MG63 (cell line): ENCODE data around the gene PPP6R3. TPM values are rescaled to one million over a fixed set of nuclear protein-coding genes. Genes with fewer than 3 reads are reported as not detected.

Source experiments
- DNase-seq: peaks from one replicate; pipeline ENCODE4 v3.0.0-alpha.2; 2020
- H3K27me3 ChIP-seq: fragments of 250-450 bp; sonication (Bioruptor Pico); 2 replicates; pipeline ENCODE4 v1.5.1; 2020; ENCODE audit warnings: mild to moderate bottlenecking, moderate library complexity
- H3K36me3 ChIP-seq: fragments of 250-450 bp; sonication (Bioruptor Pico); 2 replicates; pipeline ENCODE4 v1.5.1; 2020; ENCODE audit warnings: mild to moderate bottlenecking, moderate library complexity
- H3K4me3 ChIP-seq: fragments of 250-450 bp; sonication (Bioruptor Pico); 2 replicates; pipeline ENCODE4 v1.5.1; 2020; ENCODE audit warnings: mild to moderate bottlenecking, moderate library complexity
- H3K9me3 ChIP-seq: fragments of 250-450 bp; sonication (Bioruptor Pico); 2 replicates; pipeline ENCODE4 v1.5.1; 2020; ENCODE audit warnings: mild to moderate bottlenecking, moderate library complexity
- total RNA-seq: library from RNA; depleted of rRNA; stranded (reverse); fragments of >200 nt; shearing (Covaris generic); gene quantifications from 2 replicates; pipeline ENCODE4 v1.2.3, GENCODE V29; 2014; ENCODE audit warnings: low replicate concordance

PPP6R3 gene
- total RNA-seq, 1 experiment from 2014 or later: 68.5 TPM

DNA sequence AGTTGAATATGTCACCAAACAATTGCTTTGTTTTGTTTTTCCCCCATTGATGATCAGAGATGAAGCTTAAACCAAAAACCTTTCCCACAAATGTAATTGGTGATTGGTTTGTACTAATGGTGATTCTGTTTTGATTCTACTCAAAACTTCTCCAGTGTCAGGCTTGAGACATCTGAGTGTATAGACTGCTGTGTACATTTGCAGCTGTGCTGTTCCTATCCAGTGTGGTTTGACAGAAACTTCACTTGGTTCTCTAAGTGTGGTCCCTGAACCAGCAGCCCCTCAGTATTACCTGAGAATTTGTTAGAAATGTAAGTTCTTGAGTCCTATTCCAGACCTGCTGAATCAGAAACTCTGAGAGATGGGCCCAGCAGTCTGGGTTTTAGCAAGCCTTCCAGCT lies 84.8 kb downstream of the PPP6R3 start:
- Histone ChIP-seq H3K9me3 (no peaks in the 10 kb centered on the region), H3K27me3 (no peaks in the 10 kb centered on the region), H3K4me3 (no peak overlapping the region), H3K36me3 (peaks cover 63% of the 10 kb centered on the region)
- DNase-seq: no peak

DNA sequence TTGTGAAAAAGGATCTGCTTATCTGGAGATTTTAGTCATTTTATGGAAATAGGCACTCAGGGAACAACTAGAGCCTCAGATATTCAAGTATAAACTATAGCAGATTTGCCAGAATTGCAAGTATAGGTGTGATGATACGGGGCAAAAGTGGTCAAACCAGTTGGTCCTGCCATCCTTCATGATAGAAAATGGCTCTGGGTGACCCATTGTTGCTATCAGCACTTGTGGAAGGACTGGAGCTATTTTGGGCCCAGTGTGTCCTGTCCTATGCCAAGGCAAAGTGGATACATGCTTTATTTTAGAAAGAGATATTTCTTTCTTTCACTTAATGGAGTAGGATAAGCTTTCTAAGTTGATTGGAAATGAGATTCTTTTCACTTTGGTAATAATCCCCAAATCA lies 85.2 kb downstream of the PPP6R3 start:
- no peak for DNase-seq
- no peaks in the 10 kb centered on the region for H3K27me3 ChIP-seq
- no peaks in the 10 kb centered on the region for H3K9me3 ChIP-seq
- no peak overlapping the region for H3K4me3 ChIP-seq
- H3K36me3 ChIP-seq: peaks cover 68% of the 10 kb centered on the region

DNA sequence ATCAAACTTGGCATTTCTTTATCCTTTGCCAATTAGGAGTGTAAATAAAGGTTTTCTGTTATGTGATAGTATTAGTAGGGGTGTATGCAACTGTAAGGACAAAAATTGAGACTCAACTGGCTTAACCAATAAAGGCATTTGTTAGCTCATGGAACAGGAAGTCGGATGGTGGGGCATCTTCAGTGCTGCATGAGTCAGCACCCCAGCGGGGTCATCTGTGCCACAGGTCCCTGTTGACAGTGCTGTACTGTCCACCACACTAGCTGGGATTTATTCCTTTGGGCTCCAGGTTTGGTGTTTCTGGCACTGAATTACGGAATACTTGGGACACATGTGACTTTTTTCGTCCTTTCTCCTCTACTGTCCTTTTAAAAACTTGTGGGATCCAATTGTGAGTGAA lies 86.0 kb downstream of the PPP6R3 start:
- Histone ChIP-seq H3K4me3 (no peak overlapping the region), H3K27me3 (no peaks in the 10 kb centered on the region), H3K9me3 (no peaks in the 10 kb centered on the region), H3K36me3 (peaks cover 73% of the 10 kb centered on the region)
- no peak for DNase-seq

DNA sequence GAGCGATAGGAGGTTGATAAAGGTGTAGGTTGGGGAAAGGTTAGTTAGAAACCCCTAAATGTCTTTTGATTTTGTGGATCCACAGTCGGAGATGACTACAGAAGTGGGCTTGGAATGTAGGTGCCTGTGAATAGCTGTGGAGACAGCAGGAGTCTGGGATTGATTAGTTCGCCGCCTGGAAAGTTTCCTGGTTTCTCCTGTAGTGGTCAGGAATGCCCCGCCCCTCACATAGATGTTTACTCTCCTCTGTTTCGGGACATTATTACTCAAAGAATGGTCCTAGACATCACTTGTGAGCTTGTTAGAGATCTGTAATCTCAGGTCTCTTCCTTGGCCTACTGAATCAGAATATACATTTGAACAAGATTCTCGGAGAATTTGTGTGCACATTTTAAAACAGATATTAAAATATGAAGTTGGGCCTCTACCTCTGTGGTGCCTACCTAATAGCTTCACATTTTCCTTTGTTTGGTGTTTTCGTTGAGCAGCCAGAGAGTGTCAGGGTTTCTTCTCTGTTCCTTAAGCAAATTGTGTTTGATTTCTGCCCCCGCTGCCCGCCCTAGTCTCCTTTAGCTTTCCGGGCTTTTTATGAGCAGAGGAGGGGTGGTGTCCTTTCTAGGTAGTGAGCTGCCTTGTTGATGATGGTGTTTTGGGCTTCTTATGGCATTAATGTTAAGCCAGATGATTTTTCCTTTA lies 89.4 kb downstream of the PPP6R3 start:
- H3K9me3 ChIP-seq: no peaks in the 10 kb centered on the region
- no peak overlapping the region for H3K4me3 ChIP-seq
- no peak for DNase-seq
- H3K36me3 ChIP-seq: peaks cover 80% of the 10 kb centered on the region
- no peaks in the 10 kb centered on the region for H3K27me3 ChIP-seq

DNA sequence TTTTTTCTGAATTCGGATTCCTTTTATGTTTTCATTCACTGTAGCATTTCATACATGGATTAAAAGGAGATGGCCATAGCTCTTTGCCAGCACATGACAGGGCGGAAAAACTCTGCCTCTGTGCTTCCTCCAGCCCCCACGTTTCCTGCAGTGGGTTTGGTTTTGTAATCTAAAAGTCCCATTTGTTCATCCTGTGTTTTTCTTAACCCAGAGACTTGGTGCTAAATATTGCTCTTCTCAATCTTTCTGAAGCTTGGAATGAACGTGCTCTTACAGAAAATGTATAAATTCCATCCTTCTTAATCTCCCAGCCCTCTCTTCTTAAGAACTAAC lies 89.9 kb downstream of the PPP6R3 start:
- Histone ChIP-seq H3K36me3 (peaks cover 75% of the 10 kb centered on the region), H3K9me3 (no peaks in the 10 kb centered on the region), H3K4me3 (no peak overlapping the region), H3K27me3 (no peaks in the 10 kb centered on the region)
- no peak for DNase-seq

DNA sequence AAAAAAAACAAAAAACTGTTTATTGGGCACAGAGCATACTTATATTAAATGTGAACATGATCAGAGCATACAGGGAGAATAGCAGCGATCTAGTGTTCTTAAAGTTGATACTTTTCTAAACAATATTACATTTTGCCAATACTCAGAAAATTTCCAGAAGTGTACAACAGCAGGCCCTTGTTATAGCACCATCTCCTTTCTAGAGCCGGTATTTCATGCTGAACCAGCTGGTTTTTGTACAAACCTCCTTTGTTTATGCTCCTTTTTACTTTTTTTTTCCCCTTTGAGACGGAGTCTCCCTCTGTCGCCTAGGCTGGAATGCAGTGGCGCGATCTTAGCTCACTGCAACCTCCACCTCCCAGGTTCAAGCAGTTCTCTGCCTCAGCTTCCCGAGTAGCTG lies 90.7 kb downstream of the PPP6R3 start:
- H3K4me3 ChIP-seq: no peak overlapping the region
- no peaks in the 10 kb centered on the region for H3K27me3 ChIP-seq
- peaks cover 67% of the 10 kb centered on the region for H3K36me3 ChIP-seq
- H3K9me3 ChIP-seq: no peaks in the 10 kb centered on the region
- DNase-seq: no peak

DNA sequence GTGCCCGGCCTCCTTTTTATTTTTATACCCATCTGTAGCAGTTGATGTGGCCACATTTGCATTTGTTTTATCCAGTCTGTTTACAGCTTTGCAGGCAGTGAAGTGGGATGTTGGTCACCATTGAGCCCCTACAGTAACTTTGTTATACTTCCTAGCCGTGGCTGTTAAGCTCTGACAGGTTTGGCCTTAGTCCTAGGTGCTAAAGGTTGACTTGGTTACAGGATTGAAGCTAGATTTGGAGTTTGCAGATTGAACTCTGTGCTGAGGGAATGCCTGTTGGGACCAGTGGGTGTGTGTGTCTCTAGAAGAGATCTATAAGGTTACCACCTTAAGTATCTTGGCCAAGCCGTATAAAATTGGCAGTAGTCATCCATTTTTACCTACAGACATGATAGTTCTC lies 91.2 kb downstream of the PPP6R3 start:
- Histone ChIP-seq H3K9me3 (no peaks in the 10 kb centered on the region), H3K4me3 (no peak overlapping the region), H3K27me3 (no peaks in the 10 kb centered on the region), H3K36me3 (peaks cover 66% of the 10 kb centered on the region)
- DNase-seq: no peak

DNA sequence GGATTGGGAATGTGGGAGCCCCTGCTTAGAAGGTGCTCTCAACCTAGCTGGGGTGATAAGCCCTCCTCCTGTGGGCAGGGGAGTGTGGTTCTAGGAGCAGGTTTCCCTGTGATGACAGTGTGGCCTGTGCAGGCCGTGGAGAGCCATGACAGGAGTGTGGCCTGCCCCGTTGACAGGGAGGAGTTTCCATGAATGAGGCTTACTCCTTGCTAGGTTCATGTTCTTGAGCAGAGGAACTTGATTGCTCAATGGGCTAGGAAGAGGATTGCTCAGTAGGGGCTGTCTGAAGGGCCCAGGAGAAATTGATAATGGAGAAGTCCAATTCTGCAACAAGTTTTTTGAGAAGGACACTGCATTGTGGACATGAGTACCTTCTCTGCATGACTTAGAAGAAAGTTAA lies 92.0 kb downstream of the PPP6R3 start:
- Histone ChIP-seq H3K4me3 (no peak overlapping the region), H3K27me3 (no peaks in the 10 kb centered on the region), H3K9me3 (no peaks in the 10 kb centered on the region), H3K36me3 (peaks cover 63% of the 10 kb centered on the region)
- DNase-seq: no peak

DNA sequence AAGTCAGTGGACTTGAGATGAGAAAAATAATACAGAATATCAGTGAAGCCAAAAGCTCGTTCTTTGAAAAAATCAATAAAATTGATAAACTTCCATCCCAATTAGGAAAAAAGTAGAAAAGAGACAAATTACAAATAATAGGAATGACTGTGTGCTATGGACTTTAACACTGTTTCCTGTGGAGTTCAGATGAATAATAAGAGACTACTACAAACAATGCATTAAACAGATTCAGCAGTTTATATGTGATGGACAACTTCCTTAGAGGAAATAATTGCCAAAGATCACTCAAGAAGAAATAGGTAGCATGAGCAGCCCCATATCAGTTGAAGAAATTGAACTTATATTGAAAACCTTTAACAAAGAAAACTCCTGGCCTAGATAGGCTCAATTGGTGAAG lies 99.7 kb downstream of the PPP6R3 start:
- no peak for DNase-seq
- H3K4me3 ChIP-seq: no peak overlapping the region
- no peaks in the 10 kb centered on the region for H3K9me3 ChIP-seq
- H3K36me3 ChIP-seq: peaks cover 53% of the 10 kb centered on the region
- H3K27me3 ChIP-seq: no peaks in the 10 kb centered on the region

DNA sequence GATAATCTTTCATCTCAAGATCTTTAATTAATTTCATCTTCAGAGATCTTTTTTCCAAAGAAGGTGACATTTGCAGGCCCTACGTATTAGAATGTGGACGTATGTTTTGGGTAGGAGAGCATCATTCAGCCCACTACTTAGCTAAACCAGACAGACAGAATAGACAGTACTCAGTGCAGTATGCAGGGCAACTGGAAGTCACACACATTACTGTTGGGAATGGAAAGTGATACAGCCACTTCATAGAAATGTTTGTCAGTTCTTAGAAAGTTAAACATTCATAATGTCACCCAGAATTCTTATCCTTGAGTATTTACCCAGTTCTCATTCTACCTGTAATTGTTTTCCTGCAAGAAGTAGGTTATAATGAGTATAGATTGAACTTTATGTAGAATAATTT lies 102.9 kb downstream of the PPP6R3 start:
- Histone ChIP-seq H3K27me3 (no peaks in the 10 kb centered on the region), H3K36me3 (peaks cover 69% of the 10 kb centered on the region), H3K4me3 (no peak overlapping the region), H3K9me3 (no peaks in the 10 kb centered on the region)
- no peak for DNase-seq

DNA sequence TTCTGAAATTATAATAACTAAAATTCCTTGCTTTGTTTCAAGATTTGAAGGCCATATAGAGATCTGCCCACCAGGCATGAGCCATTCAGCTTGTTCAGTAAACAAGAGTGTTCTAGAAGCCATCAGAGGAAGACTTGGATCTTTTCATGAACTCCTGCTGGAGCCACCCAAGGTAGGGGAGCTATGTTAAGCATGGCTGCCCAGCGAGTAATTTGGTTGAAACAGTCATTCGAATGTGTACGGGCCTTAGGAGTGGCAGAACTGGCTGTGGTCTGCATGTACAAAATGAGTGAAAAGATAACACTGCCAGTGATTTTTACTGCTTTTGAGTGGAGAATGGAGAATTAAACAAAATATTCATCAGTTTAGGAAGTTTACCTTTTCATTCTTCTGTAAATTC lies 103.7 kb downstream of the PPP6R3 start:
- no peaks in the 10 kb centered on the region for H3K9me3 ChIP-seq
- DNase-seq: no peak
- H3K4me3 ChIP-seq: no peak overlapping the region
- peaks cover 68% of the 10 kb centered on the region for H3K36me3 ChIP-seq
- no peaks in the 10 kb centered on the region for H3K27me3 ChIP-seq

DNA sequence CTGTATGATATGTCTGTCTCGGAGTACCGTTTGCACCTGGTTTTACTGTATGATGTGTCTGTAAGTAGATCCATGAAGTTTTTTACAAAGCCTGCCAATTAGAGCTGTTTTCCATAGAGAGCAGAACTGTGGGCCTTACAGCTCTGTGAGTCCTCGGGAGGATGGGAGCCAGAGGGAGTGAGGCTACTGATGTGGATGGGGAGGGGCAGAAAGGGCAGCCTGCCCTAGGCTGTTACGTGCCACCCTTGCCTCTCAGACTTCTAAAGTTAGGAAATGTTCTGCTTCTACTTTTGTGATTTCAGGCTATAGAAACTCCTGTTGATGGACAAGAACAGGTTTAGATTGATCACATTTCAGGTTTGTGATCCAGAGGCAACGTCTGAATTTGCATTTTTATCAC lies 105.2 kb downstream of the PPP6R3 start:
- DNase-seq: no peak
- H3K27me3 ChIP-seq: no peaks in the 10 kb centered on the region
- H3K36me3 ChIP-seq: peaks cover 83% of the 10 kb centered on the region
- H3K4me3 ChIP-seq: no peak overlapping the region
- no peaks in the 10 kb centered on the region for H3K9me3 ChIP-seq

DNA sequence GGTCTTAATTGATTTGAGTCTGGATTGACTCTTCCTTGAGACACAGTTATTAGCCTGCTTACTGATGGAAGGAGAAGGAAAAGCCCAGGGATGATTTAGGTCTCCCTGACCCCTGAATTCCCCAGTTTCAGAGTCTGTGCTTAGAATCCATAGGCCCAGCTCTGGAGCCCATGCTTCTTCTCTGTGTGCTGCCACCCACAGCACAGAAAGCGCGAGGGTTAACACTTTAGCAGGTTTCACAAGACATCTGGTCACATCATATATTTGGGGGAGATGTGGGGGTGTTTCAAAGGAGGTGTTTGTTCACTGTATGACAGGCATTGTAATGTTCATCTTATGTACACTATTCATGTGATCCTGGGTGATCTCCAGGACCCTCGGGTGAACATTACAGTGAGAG lies 107.0 kb downstream of the PPP6R3 start:
- H3K36me3 ChIP-seq: peaks cover 91% of the 10 kb centered on the region
- H3K27me3 ChIP-seq: no peaks in the 10 kb centered on the region
- no peaks in the 10 kb centered on the region for H3K9me3 ChIP-seq
- DNase-seq: no peak
- H3K4me3 ChIP-seq: no peak overlapping the region

DNA sequence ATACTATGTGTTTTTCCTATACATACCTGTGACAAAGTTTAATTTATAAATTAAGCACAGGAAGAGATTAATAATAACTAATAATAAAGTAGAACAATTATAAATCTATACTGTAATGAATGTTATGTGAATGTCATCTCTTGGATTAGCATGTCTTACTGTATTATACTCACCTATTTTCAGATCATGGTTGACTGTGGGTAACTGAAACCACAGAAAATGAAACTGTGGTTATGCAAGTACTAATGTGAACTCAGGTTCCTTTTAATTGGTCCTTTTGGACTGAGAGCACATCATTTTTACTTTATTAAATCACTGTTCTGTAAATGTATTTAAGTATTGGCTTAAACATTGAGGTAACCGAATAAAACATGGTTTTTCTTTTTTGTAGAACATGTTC lies 108.8 kb downstream of the PPP6R3 start:
- peaks cover 90% of the 10 kb centered on the region for H3K36me3 ChIP-seq
- H3K4me3 ChIP-seq: no peak overlapping the region
- DNase-seq: no peak
- no peaks in the 10 kb centered on the region for H3K27me3 ChIP-seq
- no peaks in the 10 kb centered on the region for H3K9me3 ChIP-seq

DNA sequence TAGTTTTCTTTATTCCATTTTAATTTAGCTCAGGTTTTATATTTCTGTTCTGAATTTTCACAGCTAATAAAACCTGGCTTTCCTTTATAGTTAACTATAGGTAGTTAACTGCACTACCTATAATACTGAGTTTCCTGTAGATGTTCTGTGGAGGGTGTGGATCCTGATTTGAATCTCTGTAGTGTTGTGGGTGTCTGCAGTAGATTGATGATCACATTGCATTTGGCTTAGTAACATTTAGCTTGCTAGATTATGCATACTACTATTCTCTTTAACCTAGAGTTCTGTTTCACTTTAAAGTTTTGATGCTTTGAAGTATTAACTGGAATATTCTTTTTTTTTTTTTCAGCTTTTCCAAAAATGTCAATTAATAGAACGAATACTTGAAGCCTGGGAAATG lies 110.1 kb downstream of the PPP6R3 start:
- Histone ChIP-seq H3K27me3 (no peaks in the 10 kb centered on the region), H3K9me3 (no peaks in the 10 kb centered on the region), H3K4me3 (no peak overlapping the region), H3K36me3 (peaks cover 88% of the 10 kb centered on the region)
- DNase-seq: no peak

DNA sequence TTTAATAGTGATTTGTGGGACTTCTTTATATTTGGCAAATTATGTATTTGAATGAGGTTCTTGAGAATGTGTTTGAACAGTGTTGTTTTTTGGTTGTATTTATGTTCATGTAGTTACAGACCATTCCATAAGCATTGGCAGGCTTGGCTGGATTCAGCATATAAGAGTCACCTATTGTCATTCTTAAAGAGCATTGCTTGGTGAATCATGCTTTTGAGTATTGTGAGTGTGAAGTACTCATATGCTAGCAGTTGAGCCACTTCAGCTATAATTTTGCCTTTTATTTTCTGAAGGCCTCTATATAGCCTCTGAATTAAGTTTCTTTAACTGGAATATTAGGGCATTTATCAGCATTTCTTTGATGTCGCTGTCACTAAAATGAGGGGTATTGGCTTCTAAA lies 113.8 kb downstream of the PPP6R3 start:
- Histone ChIP-seq H3K4me3 (no peak overlapping the region), H3K27me3 (no peaks in the 10 kb centered on the region), H3K9me3 (no peaks in the 10 kb centered on the region), H3K36me3 (peaks cover 73% of the 10 kb centered on the region)
- peak; percentile 30 for DNase-seq

DNA sequence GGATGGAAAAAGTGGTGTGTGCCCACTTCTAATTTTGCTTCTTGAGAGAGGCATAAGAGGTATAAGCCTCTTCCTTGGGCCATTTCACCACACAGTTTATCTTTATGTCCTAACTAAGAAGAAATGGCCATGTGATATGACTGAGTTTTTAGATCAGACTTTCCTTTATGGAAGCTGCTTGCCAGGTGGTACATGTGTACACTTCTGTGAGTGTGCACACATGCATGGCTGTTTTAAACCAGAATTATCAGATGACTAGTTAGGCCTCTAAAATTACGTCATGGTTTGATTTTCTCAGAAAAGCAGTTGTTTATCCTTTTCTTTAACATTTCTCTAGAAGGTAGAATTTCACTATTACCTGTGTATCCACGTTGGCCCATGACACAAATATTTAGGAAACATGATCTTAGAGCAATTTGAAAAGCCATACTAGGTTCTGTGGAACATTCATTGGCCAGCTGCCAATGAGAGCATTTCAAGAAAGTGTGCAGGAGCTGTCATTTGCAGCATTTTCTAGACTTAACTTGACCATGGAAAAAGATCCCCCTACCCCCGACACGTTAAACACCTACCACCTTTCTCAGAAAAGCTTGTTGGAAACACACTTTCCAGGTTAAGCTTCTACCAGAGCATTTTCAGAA lies 114.6 kb downstream of the PPP6R3 start:
- no peak for DNase-seq
- Histone ChIP-seq H3K4me3 (no peak overlapping the region), H3K9me3 (no peaks in the 10 kb centered on the region), H3K27me3 (no peaks in the 10 kb centered on the region), H3K36me3 (peaks cover 71% of the 10 kb centered on the region)

DNA sequence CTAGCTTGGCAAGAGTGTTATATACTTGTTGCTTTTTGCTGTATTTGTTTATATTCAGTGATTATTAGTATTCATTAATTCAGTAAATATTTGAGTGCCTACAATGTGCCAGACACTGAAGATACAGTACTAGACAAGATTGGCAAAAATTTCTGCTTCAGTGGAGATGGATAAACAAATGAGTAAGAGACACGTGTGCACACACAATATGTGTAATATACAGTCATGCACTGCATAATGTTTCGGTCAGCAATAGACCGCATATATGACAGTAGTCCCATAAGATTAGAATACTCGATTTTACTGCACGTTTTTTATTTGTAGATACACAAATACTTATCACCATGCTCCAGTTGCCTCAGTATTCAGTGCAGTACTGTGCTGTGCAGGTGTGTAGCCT lies 118.9 kb downstream of the PPP6R3 start:
- Histone ChIP-seq H3K4me3 (no peak overlapping the region), H3K9me3 (no peaks in the 10 kb centered on the region), H3K36me3 (peaks cover 37% of the 10 kb centered on the region), H3K27me3 (no peaks in the 10 kb centered on the region)
- DNase-seq: no peak
